ENCODE measurements around the gene ZCCHC24. TPM values are rescaled to one million over a fixed set of nuclear protein-coding genes. Genes with fewer than 3 reads are reported as not detected.
A peak's percentile ranks its signal among the peaks of the same experiment; 100 is the strongest.

ZCCHC24 gene
- total RNA-seq, 2 experiments from 2014 or later = 0.77 to 1.00 TPM

- Mint-ChIP-seq H3K27ac (no peak overlapping the region), H3K4me1 (ENCODE audit: low read depth) (peaks cover 18% of the 10 kb centered on the region), H3K4me3 (peak overlapping the region; percentile 70), H3K27me3 (peaks cover 6% of the 10 kb centered on the region), H3K9me3 (no peaks in the 10 kb centered on the region), H3K36me3 (no peaks in the 10 kb centered on the region)
- no peak for DNase-seq
- ChIA-PET CTCF (interaction anchor here (1.5 kb wide), 1 partner anchor 74 kb away, joined by 3 read pairs; no protein-coding TSS in a partner anchor), POLR2A (interaction anchor here (1.1 to 2.5 kb wide), 2 partner anchors 9 to 18 kb away, joined by 3 to 11 read pairs; no protein-coding TSS in a partner anchor)
- intact Hi-C loops (cut with micrococcal nuclease) = loop anchor here (2.0 to 10.0 kb wide), 2 partner anchors 761 to 1409 kb away; partner anchors contain the start of genes ANXA11 and RPS24
Measured at GRCh38 chr10:79443338-79444198, 1.9 kb downstream of the ZCCHC24 start.

- ChIA-PET POLR2A (no interaction called here), CTCF (interaction anchor here (2.1 kb wide), 1 partner anchor 68 kb away, joined by 12 read pairs; no protein-coding TSS in a partner anchor)
- Mint-ChIP-seq H3K27ac (no peak overlapping the region), H3K4me3 (no peak overlapping the region), H3K36me3 (no peaks in the 10 kb centered on the region), H3K4me1 (ENCODE audit: low read depth) (peaks cover 18% of the 10 kb centered on the region), H3K9me3 (no peaks in the 10 kb centered on the region), H3K27me3 (peaks cover 4% of the 10 kb centered on the region)
- intact Hi-C loops (cut with micrococcal nuclease) = loop anchor here (10.0 kb wide), 1 partner anchor 1408 kb away; the partner anchor contains the start of gene RPS24
- DNase-seq = no peak
Measured at GRCh38 chr10:79442171-79443040, 3.0 kb downstream of the ZCCHC24 start.

DNA sequence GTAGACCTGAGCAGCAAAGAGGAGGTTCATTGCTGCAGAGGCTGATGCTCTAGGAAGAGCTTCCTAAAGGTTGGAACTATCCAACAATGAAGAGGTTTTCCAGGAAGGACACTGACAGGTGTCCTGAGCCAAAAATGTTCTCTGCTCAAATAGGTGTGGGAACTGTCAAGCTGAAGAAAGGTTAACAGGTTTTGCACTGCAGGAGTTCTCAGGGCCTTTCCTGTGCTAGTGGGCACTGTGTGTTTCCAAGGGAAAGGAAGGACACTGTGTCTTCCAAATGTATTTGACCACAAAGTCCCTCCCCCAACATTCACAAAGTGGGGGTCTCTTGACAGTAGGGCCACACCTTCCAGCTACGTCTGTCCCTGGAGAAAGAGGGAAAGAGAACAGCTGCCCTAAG is 4.0 kb downstream of the ZCCHC24 start:
- POLR2A ChIA-PET = no interaction called here
- Mint-ChIP-seq H3K4me1 (ENCODE audit: low read depth) (peaks cover 18% of the 10 kb centered on the region), H3K27me3 (peaks cover 4% of the 10 kb centered on the region), H3K9me3 (no peaks in the 10 kb centered on the region), H3K4me3 (no peak overlapping the region), H3K36me3 (no peaks in the 10 kb centered on the region), H3K27ac (no peak overlapping the region)
- CTCF ChIA-PET = interaction anchor here (2.1 kb wide), 1 partner anchor 67 kb away, joined by 12 read pairs; no protein-coding TSS in a partner anchor
- intact Hi-C loops (cut with micrococcal nuclease) = loop anchor here (10.0 kb wide), 1 partner anchor 1407 kb away; the partner anchor contains the start of gene RPS24
- no peak for DNase-seq

GRCh38 chr10:79440281-79440680 is 5.1 kb downstream of the ZCCHC24 start:
- peaks cover 2% of the 10 kb centered on the region for H3K27me3 Mint-ChIP-seq
- ChIA-PET POLR2A (no interaction called here), CTCF (interaction anchor here (2.1 kb wide), 1 partner anchor 66 kb away, joined by 12 read pairs; no protein-coding TSS in a partner anchor)
- no peaks in the 10 kb centered on the region for H3K36me3 Mint-ChIP-seq
- intact Hi-C loops (cut with micrococcal nuclease) = loop anchor here (10.0 kb wide), 1 partner anchor 1405 kb away; the partner anchor contains the start of gene RPS24
- H3K4me3 Mint-ChIP-seq = no peak overlapping the region
- no peak for DNase-seq
- no peak overlapping the region for H3K27ac Mint-ChIP-seq
- H3K9me3 Mint-ChIP-seq = no peaks in the 10 kb centered on the region
- peaks cover 14% of the 10 kb centered on the region for H3K4me1 Mint-ChIP-seq (ENCODE audit: low read depth)

DNA sequence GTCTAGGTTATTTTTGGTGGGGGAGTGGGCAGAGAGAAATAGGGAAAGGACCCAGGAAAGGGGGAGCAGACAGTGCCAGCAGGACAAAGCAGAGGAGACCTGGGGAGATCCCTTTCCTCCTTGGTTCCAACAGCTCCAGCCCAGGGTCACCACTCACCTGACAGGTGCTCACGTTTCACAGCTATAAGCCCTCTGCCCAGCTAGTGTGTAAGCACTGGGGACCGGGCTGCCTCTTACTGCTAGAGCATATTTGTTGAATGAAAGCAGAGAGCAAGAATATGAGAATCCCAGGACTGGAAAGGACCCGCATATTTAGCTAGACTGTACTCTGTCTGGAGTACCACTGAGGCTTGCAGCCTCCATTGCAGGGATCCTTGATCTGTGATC is 6.7 kb downstream of the ZCCHC24 start:
- intact Hi-C loops (cut with micrococcal nuclease) = no loop called here
- DNase-seq = no peak
- Mint-ChIP-seq H3K4me3 (no peak overlapping the region), H3K27me3 (peaks cover 2% of the 10 kb centered on the region), H3K36me3 (no peaks in the 10 kb centered on the region), H3K4me1 (ENCODE audit: low read depth) (peaks cover 17% of the 10 kb centered on the region), H3K9me3 (no peaks in the 10 kb centered on the region), H3K27ac (no peak overlapping the region)
- ChIA-PET POLR2A (no interaction called here), CTCF (no interaction called here)

DNA sequence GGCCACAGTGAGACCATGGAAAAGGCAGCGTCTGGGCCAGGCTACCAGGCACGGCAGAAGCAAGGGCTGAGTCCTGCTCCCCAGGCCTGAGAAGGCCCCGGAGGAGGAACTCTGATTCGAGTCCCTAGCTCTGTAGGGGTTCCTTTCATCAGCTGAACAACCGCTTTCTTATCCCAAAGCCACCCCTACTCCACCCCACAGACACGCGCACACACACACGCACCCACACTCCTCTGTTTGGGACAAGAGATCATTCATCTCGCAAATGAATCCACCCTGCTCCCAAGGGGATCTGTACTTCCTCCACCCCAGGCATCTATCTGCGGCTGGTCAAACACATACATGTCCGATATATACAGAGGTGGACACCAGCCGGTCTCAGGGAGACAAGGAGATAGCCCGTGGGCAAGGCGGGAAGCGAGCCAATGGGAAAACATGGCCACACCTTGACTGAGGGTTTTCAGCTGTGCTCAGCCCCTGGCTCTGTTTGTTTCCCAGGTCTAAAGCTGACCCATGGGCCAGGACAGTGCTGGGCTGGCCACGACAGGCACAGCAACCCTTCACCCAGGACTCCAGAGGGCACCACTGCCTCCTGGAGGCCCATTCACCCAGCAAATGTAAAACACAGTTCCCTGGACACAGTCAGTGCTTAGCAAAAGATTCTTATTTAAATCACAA is 7.3 kb downstream of the ZCCHC24 start:
- ChIA-PET CTCF (no interaction called here), POLR2A (no interaction called here)
- Mint-ChIP-seq H3K4me1 (ENCODE audit: low read depth) (peaks cover 13% of the 10 kb centered on the region), H3K4me3 (no peak overlapping the region), H3K27me3 (no peaks in the 10 kb centered on the region), H3K36me3 (no peaks in the 10 kb centered on the region), H3K27ac (no peak overlapping the region), H3K9me3 (no peaks in the 10 kb centered on the region)
- intact Hi-C loops (cut with micrococcal nuclease) = no loop called here
- DNase-seq = no peak

DNA sequence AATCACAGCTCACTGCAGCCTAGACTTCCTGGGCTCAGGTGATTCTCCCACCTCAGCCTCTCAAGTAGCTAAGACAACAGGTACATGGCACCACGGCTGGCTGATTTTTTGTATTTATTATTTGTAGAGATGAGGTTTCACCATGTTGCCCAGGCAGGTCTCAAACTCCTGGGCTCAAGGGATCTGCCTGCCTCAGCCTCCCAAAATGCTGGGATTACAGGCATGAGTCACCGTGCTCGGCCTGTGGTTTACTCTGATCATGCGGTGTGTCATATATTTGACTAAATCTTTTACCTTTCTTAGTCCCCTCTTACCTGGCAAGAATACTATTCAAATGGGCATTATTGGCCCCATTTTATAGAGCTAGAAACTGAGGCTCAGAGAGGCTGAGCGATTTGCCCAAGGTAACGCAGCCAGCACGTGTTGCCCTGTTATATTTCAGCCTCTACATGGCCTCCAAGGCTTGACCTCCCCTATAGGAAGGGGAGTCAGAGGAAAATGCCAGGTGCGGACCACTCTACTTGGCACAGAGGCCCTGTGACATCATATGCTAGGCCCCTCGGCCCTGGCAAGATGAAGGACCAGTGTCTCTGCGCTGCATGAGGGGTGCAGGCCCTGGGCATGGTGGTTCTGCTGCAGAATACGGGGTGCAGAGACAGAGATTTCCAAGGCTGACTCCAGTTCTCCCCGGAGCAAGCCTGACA is 8.2 kb downstream of the ZCCHC24 start:
- Mint-ChIP-seq H3K4me1 (ENCODE audit: low read depth) (peaks cover 13% of the 10 kb centered on the region), H3K27ac (no peak overlapping the region), H3K36me3 (no peaks in the 10 kb centered on the region), H3K4me3 (no peak overlapping the region), H3K9me3 (no peaks in the 10 kb centered on the region), H3K27me3 (no peaks in the 10 kb centered on the region)
- POLR2A ChIA-PET = no interaction called here
- DNase-seq = no peak
- intact Hi-C loops (cut with micrococcal nuclease) = no loop called here
- CTCF ChIA-PET = no interaction called here

DNA sequence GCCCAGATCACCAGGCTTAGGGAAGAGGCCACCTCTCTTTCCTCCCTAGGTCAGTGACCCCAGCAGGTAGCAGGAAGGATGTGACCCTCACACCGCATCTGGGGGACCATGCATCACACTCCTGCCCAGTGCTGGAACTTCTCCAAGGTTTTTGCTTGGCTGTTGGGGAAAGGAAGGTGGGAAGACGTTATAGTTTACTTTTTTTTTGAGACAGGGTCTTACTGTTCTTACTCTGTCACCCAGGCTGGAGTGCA is 8.6 kb downstream of the ZCCHC24 start:
- Mint-ChIP-seq H3K4me3 (no peak overlapping the region), H3K36me3 (no peaks in the 10 kb centered on the region), H3K9me3 (no peaks in the 10 kb centered on the region), H3K4me1 (ENCODE audit: low read depth) (peaks cover 13% of the 10 kb centered on the region), H3K27ac (no peak overlapping the region), H3K27me3 (no peaks in the 10 kb centered on the region)
- intact Hi-C loops (cut with micrococcal nuclease) = no loop called here
- ChIA-PET CTCF (no interaction called here), POLR2A (no interaction called here)
- no peak for DNase-seq

GRCh38 chr10:79436066-79436849 is 9.2 kb downstream of the ZCCHC24 start:
- Mint-ChIP-seq H3K4me3 (no peak overlapping the region), H3K27me3 (no peaks in the 10 kb centered on the region), H3K4me1 (ENCODE audit: low read depth) (peaks cover 13% of the 10 kb centered on the region), H3K27ac (no peak overlapping the region), H3K9me3 (no peaks in the 10 kb centered on the region), H3K36me3 (no peaks in the 10 kb centered on the region)
- CTCF ChIA-PET = no interaction called here
- DNase-seq = no peak
- POLR2A ChIA-PET = no interaction called here
- intact Hi-C loops (cut with micrococcal nuclease) = no loop called here

GRCh38 chr10:79435271-79436065 is 10.0 kb downstream of the ZCCHC24 start:
- POLR2A ChIA-PET = interaction anchor here (2.2 kb wide), 1 partner anchor 10 kb away, joined by 11 read pairs; the partner anchor contains the start of gene ZCCHC24
- intact Hi-C loops (cut with micrococcal nuclease) = no loop called here
- Mint-ChIP-seq H3K4me1 (ENCODE audit: low read depth) (peaks cover 13% of the 10 kb centered on the region), H3K9me3 (no peaks in the 10 kb centered on the region), H3K36me3 (no peaks in the 10 kb centered on the region), H3K27me3 (no peaks in the 10 kb centered on the region), H3K27ac (no peak overlapping the region), H3K4me3 (no peak overlapping the region)
- no peak for DNase-seq
- CTCF ChIA-PET = interaction anchor here (1.3 to 1.9 kb wide), 2 partner anchors 51 to 61 kb away, joined by 4 to 5 read pairs; no protein-coding TSS in a partner anchor
